Measurements from ENCODE around the gene ZDHHC14.

- TF ChIP-seq CTCF (IDR thresholded peaks at IDR 0.05; ENCODE audit: low read length) (no peak), EZH2phosphoT487 (IDR thresholded peaks at IDR 0.05; ENCODE audit: low read length) (no peak), EZH2 (optimal IDR thresholded peaks at IDR 0.05; ENCODE audit: low read depth, low read length) (no peak)
Measured at GRCh38 chr6:157528931-157529653, 148.1 kb downstream of the ZDHHC14 start.
